Endothelial cell of umbilical vein (primary cell): ENCODE data around the gene RAB3IL1. TPM values are rescaled to one million over a fixed set of nuclear protein-coding genes. Genes with fewer than 3 reads are reported as not detected.

Experiments
- BruUV-seq: library from RNA; stranded (reverse); fragments of 400-500 nt; replicated peaks from 2 replicates; lab custom pipeline; 2021; lab: Mats Ljungman, UMichigan
- CTCF ChIA-PET: fragments of 300-600, 350-600 bp; sonication (Branson Sonifier 250); formaldehyde crosslinking; loops from one replicate; lab custom pipeline; 2021; ENCODE audit warnings: antibody characterized with exemption, inconsistent platforms; lab: Charles Lee
- POLR2A ChIA-PET: fragments of 300-600, 350-600 bp; sonication (Branson Sonifier 250); formaldehyde crosslinking; loops from one replicate; lab custom pipeline; 2021; ENCODE audit warnings: antibody characterized with exemption, inconsistent platforms; lab: Charles Lee
- DNase-seq: peaks from one replicate; pipeline ENCODE4 v3.0.0-alpha.2; 2011; ENCODE audit warnings: low read depth, low spot score
- FAIRE-seq: peaks from 2 replicates; lab custom pipeline; 2011; peaks lifted over from hg19 to GRCh38; lab: Jason Lieb, UNC
- H2AFZ ChIP-seq: 2 replicates; pipeline ENCODE4 v1.6.0; 2012; ENCODE audit warnings: low read depth, low read length, control low read depth, inconsistent platforms
- H3K27ac ChIP-seq: 2 replicates; pipeline ENCODE4 v1.5.1; 2011; ENCODE audit warnings: low read depth, mild to moderate bottlenecking, control low read depth, low read length, moderate library complexity; ENCODE audit not compliant: insufficient read depth
- H3K27me3 ChIP-seq, 2 experiments: 2 replicates each; pipeline versions ENCODE4 v1.6.0 to v1.6.1; 2011; ENCODE audit warnings: low read length in 2 of 2, mixed read lengths in 1 of 2; ENCODE audit not compliant: control insufficient read depth in 2 of 2, insufficient read depth in 2 of 2
- H3K36me3 ChIP-seq, 2 experiments: 2 replicates in 1 of 2; 3 replicates in 1 of 2; pipeline ENCODE4 v1.5.1; 2011; ENCODE audit warnings: low read length in 2 of 2, mild to moderate bottlenecking in 1 of 2, moderate library complexity in 1 of 2; ENCODE audit not compliant: control insufficient read depth in 2 of 2, insufficient read depth in 2 of 2; ENCODE audit errors: extremely low read depth in 1 of 2
- H3K4me1 ChIP-seq: 3 replicates; pipeline ENCODE4 v1.5.1; 2011; ENCODE audit warnings: mild to moderate bottlenecking, low read length; ENCODE audit not compliant: control insufficient read depth, insufficient read depth; ENCODE audit errors: extremely low read depth
- H3K4me2 ChIP-seq: 2 replicates; pipeline ENCODE4 v1.6.1; 2011; ENCODE audit warnings: low read length, control low read depth, mixed read lengths; ENCODE audit not compliant: insufficient read depth
- H3K4me3 ChIP-seq, 3 experiments: fragments of 200-600 bp in 1 of 3; sonication (generic), shearing (Covaris generic) in 1 of 3; replicated peaks in 1 of 3; 2 replicates each; pipeline ENCODE4 v1.5.1; 2011 to 2016; ENCODE audit warnings: control low read depth in 3 of 3, low read length in 3 of 3, mild to moderate bottlenecking in 2 of 3, inconsistent platforms in 1 of 3, low read depth in 1 of 3, moderate library complexity in 1 of 3; ENCODE audit not compliant: insufficient read depth in 1 of 3
- H3K79me2 ChIP-seq: 2 replicates; pipeline ENCODE4 v1.6.0; 2012; ENCODE audit warnings: low read length, inconsistent platforms; ENCODE audit not compliant: control insufficient read depth, insufficient read depth
- H3K9ac ChIP-seq: replicated peaks from 2 replicates; pipeline ENCODE3; 2011; ENCODE audit warnings: low read length, control low read depth; ENCODE audit not compliant: insufficient read depth; ENCODE audit errors: extremely low read depth
- H3K9me1 ChIP-seq: replicated peaks from 3 replicates; pipeline ENCODE4 v1.6.0; 2011; ENCODE audit warnings: mild to moderate bottlenecking, low read length; ENCODE audit not compliant: control insufficient read depth, insufficient read depth; ENCODE audit errors: extremely low read depth
- H3K9me3 ChIP-seq: replicated peaks from 2 replicates; pipeline ENCODE4 v1.5.1; 2012; ENCODE audit warnings: low read length, inconsistent platforms; ENCODE audit not compliant: control insufficient read depth, insufficient read depth
- H4K20me1 ChIP-seq: replicated peaks from 2 replicates; pipeline ENCODE3; 2011; ENCODE audit warnings: mild to moderate bottlenecking, low read length; ENCODE audit not compliant: control insufficient read depth, insufficient read depth; ENCODE audit errors: extremely low read depth
- EZH2 ChIP-seq: IDR thresholded peaks from 2 replicates; pipeline ENCODE4 v1.6.1; 2012; ENCODE audit warnings: borderline replicate concordance, low read depth, mild to moderate bottlenecking, moderate library complexity, low read length, inconsistent platforms; ENCODE audit not compliant: severe bottlenecking
- FOS ChIP-seq: IDR thresholded peaks from 2 replicates; pipeline ENCODE4 v1.6.1; 2011; ENCODE audit warnings: mild to moderate bottlenecking, low read length, moderate library complexity, borderline replicate concordance; ENCODE audit not compliant: insufficient read depth
- GATA2 ChIP-seq: IDR thresholded peaks from 2 replicates; pipeline ENCODE4 v1.7.0; 2011; ENCODE audit warnings: low read depth, mild to moderate bottlenecking, moderate library complexity, mixed read lengths, low read length; ENCODE audit not compliant: insufficient read length, insufficient read depth
- JUN ChIP-seq: IDR thresholded peaks from 2 replicates; pipeline ENCODE4 v1.6.1; 2011; ENCODE audit warnings: borderline replicate concordance, low read depth; ENCODE audit not compliant: insufficient read length, insufficient read depth
- MYC ChIP-seq: IDR thresholded peaks from one replicate; pipeline ENCODE4 v1.6.1; 2011; ENCODE audit warnings: mild to moderate bottlenecking, low read depth, low read length
- POLR2A ChIP-seq: IDR thresholded peaks from 2 replicates; pipeline ENCODE4 v1.6.1; 2012; ENCODE audit warnings: low read depth, mild to moderate bottlenecking, control low read depth, low read length
- POLR2AphosphoS5 ChIP-seq: IDR thresholded peaks from 2 replicates; pipeline ENCODE4 v1.6.1; 2012; ENCODE audit warnings: low read depth, mild to moderate bottlenecking, control low read depth, low read length, moderate library complexity; ENCODE audit not compliant: insufficient read depth
- dilution Hi-C: fragments of 300-500 bp; cut with MboI; formaldehyde crosslinking; loops from one replicate; pipeline ENCODE4 v1.15.0; 2019; ENCODE audit warnings: low sequenced_read_pairs; ENCODE audit not compliant: extremely low pct_ligation_motif_present
- intact Hi-C: fragments of 100-400 bp; cut with micrococcal nuclease; formaldehyde crosslinking; loops from one replicate; pipeline ENCODE4 v1.10.0; 2022
- polyA plus RNA-seq, 4 experiments: library from polyadenylated mRNA; depleted of rRNA in 3 of 4; stranded (reverse) in 3 of 4; unstranded in 1 of 4; fragments of >200 nt; gene quantifications; 2 replicates each; pipeline versions ENCODE4 v1.2.1 to v1.2.3, GENCODE V29; 2011 to 2012; ENCODE audit warnings: missing spikeins in 1 of 4
- total RNA-seq: library from RNA; stranded (reverse); gene quantifications from 2 replicates; pipeline ENCODE4 v1.2.3, GENCODE V29; 2021
- TF ChIP-seq, protein P1 (sequence below), 2 donors: IDR thresholded peaks; 1 replicate in 1 of 2; 2 replicates in 1 of 2; pipeline ENCODE4 v1.5.1; 2011; ENCODE audit warnings: low read length in 2 of 2, mild to moderate bottlenecking in 2 of 2, moderate library complexity in 2 of 2, control low read depth in 1 of 2, inconsistent platforms in 1 of 2, low read depth in 1 of 2; ENCODE audit not compliant: insufficient read depth in 1 of 2; ENCODE audit errors: extremely low read depth in 1 of 2
- TF ChIP-seq, protein P2 (sequence below): IDR thresholded peaks from 2 replicates; pipeline ENCODE4 v1.6.1; 2011; ENCODE audit not compliant: insufficient read depth, insufficient read length

The RAB3IL1 gene
- total and polyA plus RNA-seq, 2 donors (not counting 3 experiments of a cell fraction or from before 2014, with no cell fraction given) = 1.8 to 3.6 TPM

DNA sequence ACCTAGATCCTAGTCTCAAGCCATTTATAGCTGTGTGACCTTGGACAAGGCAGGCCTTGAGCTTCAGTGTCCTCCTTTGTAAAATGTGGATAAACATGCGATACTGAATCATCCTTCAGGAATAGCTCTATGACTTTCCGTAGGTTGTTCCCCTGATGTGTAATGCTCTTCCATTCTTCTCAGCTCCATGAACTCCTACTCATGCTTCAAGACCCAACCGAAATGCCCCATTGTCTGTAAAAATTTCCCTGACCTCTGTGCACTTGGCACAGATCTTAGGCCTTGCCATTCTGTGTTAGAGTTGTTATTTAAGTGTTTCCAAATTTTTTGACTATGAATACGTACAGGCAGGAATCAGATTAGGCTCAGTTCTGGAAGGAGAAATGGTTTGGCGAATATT is 29.5 kb upstream of the RAB3IL1 start:
- Histone ChIP-seq H3K27ac (no peak overlapping the region), H3K9ac (no peak overlapping the region), H2AFZ (no peak overlapping the region), H4K20me1 (no peaks in the 10 kb centered on the region), H3K4me2 (no peak overlapping the region), H3K9me3 (no peaks in the 10 kb centered on the region), H3K79me2 (no peaks in the 10 kb centered on the region), H3K27me3 (peaks cover 2 to 3% of the 10 kb centered on the region in 2 experiments), H3K4me1 (no peaks in the 10 kb centered on the region), H3K9me1 (no peaks in the 10 kb centered on the region), H3K4me3 (no peak overlapping the region), H3K36me3 (no peaks in the 10 kb centered on the region)
- dilution Hi-C loops (no loop called here), intact Hi-C loops (loop anchor here (1.0 to 2.0 kb wide), 6 partner anchors 48 to 161 kb away; no protein-coding TSS in a partner anchor)
- ChIA-PET CTCF (interaction anchor here (0.6 to 8.3 kb wide), 46 partner anchors 9 to 289 kb away, joined by 3 to 276 read pairs (median 4); partner anchors contain the start of genes FADS1, FEN1 and TMEM258), POLR2A (interaction anchor here (0.6 to 1.0 kb wide), 2 partner anchors 20 to 150 kb away, joined by 3 to 4 read pairs; no protein-coding TSS in a partner anchor)
- no peak for DNase-seq
- no TSS peak for BruUV-seq
- FAIRE-seq = no peak
- TF ChIP-seq FOS (no peak), POLR2A (no peak), EZH2 (no peak), JUN (no peak), GATA2 (no peak), POLR2AphosphoS5 (no peak), MYC (no peak)
- TF ChIP-seq, protein P1, sequence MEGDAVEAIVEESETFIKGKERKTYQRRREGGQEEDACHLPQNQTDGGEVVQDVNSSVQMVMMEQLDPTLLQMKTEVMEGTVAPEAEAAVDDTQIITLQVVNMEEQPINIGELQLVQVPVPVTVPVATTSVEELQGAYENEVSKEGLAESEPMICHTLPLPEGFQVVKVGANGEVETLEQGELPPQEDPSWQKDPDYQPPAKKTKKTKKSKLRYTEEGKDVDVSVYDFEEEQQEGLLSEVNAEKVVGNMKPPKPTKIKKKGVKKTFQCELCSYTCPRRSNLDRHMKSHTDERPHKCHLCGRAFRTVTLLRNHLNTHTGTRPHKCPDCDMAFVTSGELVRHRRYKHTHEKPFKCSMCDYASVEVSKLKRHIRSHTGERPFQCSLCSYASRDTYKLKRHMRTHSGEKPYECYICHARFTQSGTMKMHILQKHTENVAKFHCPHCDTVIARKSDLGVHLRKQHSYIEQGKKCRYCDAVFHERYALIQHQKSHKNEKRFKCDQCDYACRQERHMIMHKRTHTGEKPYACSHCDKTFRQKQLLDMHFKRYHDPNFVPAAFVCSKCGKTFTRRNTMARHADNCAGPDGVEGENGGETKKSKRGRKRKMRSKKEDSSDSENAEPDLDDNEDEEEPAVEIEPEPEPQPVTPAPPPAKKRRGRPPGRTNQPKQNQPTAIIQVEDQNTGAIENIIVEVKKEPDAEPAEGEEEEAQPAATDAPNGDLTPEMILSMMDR (IDR thresholded peaks at IDR 0.05; ENCODE audit: extremely low read depth in 1 of 2, insufficient read depth in 1 of 2, low read depth in 1 of 2, low read length in 2 of 2) = no peak
- TF ChIP-seq, protein P2, sequence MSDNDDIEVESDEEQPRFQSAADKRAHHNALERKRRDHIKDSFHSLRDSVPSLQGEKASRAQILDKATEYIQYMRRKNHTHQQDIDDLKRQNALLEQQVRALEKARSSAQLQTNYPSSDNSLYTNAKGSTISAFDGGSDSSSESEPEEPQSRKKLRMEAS = no peak
